Tibial nerve (tissue), 4 donors: ENCODE results near the gene WDR82. TPM values are rescaled to one million over a fixed set of nuclear protein-coding genes. Genes with fewer than 3 reads are reported as not detected.

Experiments
- DNase-seq, 2 donors: peaks; one replicate each; pipeline ENCODE4 v3.0.0-alpha.2; 2019; ENCODE audit warnings: low spot score in 2 of 2
- H3K27ac ChIP-seq, 4 donors: fragments of 200-600 bp; sonication (generic) in 3 of 4; one replicate each; pipeline ENCODE4 v1.5.1; 2017 to 2019; ENCODE audit warnings: mild to moderate bottlenecking in 1 of 4
- H3K27me3 ChIP-seq, 2 donors: fragments of 200-600 bp; sonication (generic) in 1 of 2; one replicate each; pipeline versions ENCODE4 v1.5.1 to v1.6.0; 2017 to 2019
- H3K36me3 ChIP-seq, 3 donors: fragments of 200-600 bp; sonication (generic); one replicate each; pipeline ENCODE4 v1.5.1; 2018 to 2019
- H3K4me1 ChIP-seq, 4 donors: fragments of 200-600 bp; sonication (generic) in 3 of 4; one replicate each; pipeline ENCODE4 v1.5.1; 2017 to 2019
- H3K4me3 ChIP-seq, 4 donors: fragments of 200-600 bp; sonication (generic) in 3 of 4; one replicate each; pipeline ENCODE4 v1.5.1; 2017 to 2019; ENCODE audit warnings: mild to moderate bottlenecking in 1 of 4, moderate library complexity in 1 of 4
- H3K9me3 ChIP-seq, 4 donors: fragments of 200-600 bp; sonication (generic) in 3 of 4; one replicate each; pipeline ENCODE4 v1.5.1; 2017 to 2019
- CTCF ChIP-seq, 5 experiments: fragments of 200-600 bp in 3 of 5; fragments of 450-650 bp in 2 of 5; sonication (generic) in 3 of 5; IDR thresholded peaks; one replicate each; pipeline ENCODE4 v1.5.1; 2016 to 2019; ENCODE audit warnings: antibody characterized with exemption in 5 of 5, mild to moderate bottlenecking in 3 of 5, moderate library complexity in 2 of 5
- EP300 ChIP-seq, 2 donors: sonication (generic); formaldehyde crosslinking; IDR thresholded peaks; one replicate each; pipeline ENCODE4 v1.6.1; 2017; ENCODE audit warnings: antibody characterized with exemption in 2 of 2, mild to moderate bottlenecking in 1 of 2
- POLR2A ChIP-seq, 2 donors: fragments of 450-650 bp; IDR thresholded peaks; one replicate each; pipeline ENCODE4 v1.6.1; 2017; ENCODE audit warnings: antibody characterized with exemption in 2 of 2, mild to moderate bottlenecking in 2 of 2, moderate library complexity in 2 of 2
- WGBS, 2 donors: methylation state at CpG; one replicate each; pipeline ENCODE4 v1.1.5; 2018; 5-methylcytosine and 5-hydroxymethylcytosine counted together
- total RNA-seq, 4 donors: library from RNA; depleted of rRNA; stranded (reverse); fragments of >200 nt; gene quantifications; one replicate each; pipeline ENCODE4 v1.1.0, GENCODE V29; 2016

WDR82 gene
- total RNA-seq, 4 donors from 2014 or later = 42.1 to 52.9 (median 48.6) TPM

GRCh38 chr3:52291508-52292181 is 13.2 kb upstream of the WDR82 start:
- no peaks in the 10 kb centered on the region for H3K9me3 ChIP-seq
- peak in 3 of 5 experiments; percentile 8 to 37 (median 20) for TF ChIP-seq CTCF (IDR thresholded peaks at IDR 0.05)
- no peak for TF ChIP-seq EP300 (IDR thresholded peaks at IDR 0.05)
- TF ChIP-seq POLR2A (IDR thresholded peaks at IDR 0.05) = no peak
- peaks cover 0 to 59% (median 11%) of the 10 kb centered on the region in 3 donors for H3K36me3 ChIP-seq
- WGBS, 2 donors = 76 to 81% methylated on average over 7 of the region's 7 CpGs
- DNase-seq = no peak
- H3K4me1 ChIP-seq = peaks cover 0 to 21% (median 10%) of the 10 kb centered on the region in 4 donors
- no peaks in the 10 kb centered on the region for H3K27me3 ChIP-seq
- H3K27ac ChIP-seq = no peak overlapping the region
- H3K4me3 ChIP-seq = no peak overlapping the region

GRCh38 chr3:52290596-52291507 is 12.4 kb upstream of the WDR82 start:
- H3K4me1 ChIP-seq = peaks cover 0 to 26% (median 14%) of the 10 kb centered on the region in 4 donors
- H3K4me3 ChIP-seq = peak overlapping the region in 1 of 4 donors; percentile 12
- DNase-seq = no peak
- TF ChIP-seq POLR2A (IDR thresholded peaks at IDR 0.05) (no peak), CTCF (IDR thresholded peaks at IDR 0.05) (no peak), EP300 (IDR thresholded peaks at IDR 0.05) (no peak)
- peaks cover 0 to 54% (median 11%) of the 10 kb centered on the region in 3 donors for H3K36me3 ChIP-seq
- no peaks in the 10 kb centered on the region for H3K27me3 ChIP-seq
- H3K9me3 ChIP-seq = no peaks in the 10 kb centered on the region
- no peak overlapping the region for H3K27ac ChIP-seq
- 83 to 86% methylated on average over 17 to 19 of the region's 23 CpGs for WGBS, 2 donors

GRCh38 chr3:52289747-52290595 is 11.5 kb upstream of the WDR82 start:
- Histone ChIP-seq H3K36me3 (peaks cover 0 to 48% (median 11%) of the 10 kb centered on the region in 3 donors), H3K4me1 (peaks cover 0 to 26% (median 14%) of the 10 kb centered on the region in 4 donors), H3K27ac (peak overlapping the region in 1 of 4 donors; percentile 98), H3K4me3 (peak overlapping the region in 1 of 4 donors; percentile 12), H3K9me3 (no peaks in the 10 kb centered on the region), H3K27me3 (no peaks in the 10 kb centered on the region)
- WGBS, 2 donors = 78 to 81% methylated on average over 9 to 14 of the region's 15 CpGs
- TF ChIP-seq POLR2A (IDR thresholded peaks at IDR 0.05) = no peak
- no peak for TF ChIP-seq CTCF (IDR thresholded peaks at IDR 0.05)
- no peak for TF ChIP-seq EP300 (IDR thresholded peaks at IDR 0.05)
- no peak for DNase-seq

GRCh38 chr3:52289338-52289746 is 10.9 kb upstream of the WDR82 start:
- no peaks in the 10 kb centered on the region for H3K27me3 ChIP-seq
- no peak for DNase-seq
- no peak overlapping the region for H3K4me3 ChIP-seq
- H3K27ac ChIP-seq = peak overlapping the region in 1 of 4 donors; percentile 98
- 29 to 50% methylated on average over 1 of the region's 1 CpG for WGBS, 2 donors
- H3K9me3 ChIP-seq = no peaks in the 10 kb centered on the region
- peak in 1 of 2 donors; percentile 24 for TF ChIP-seq EP300 (IDR thresholded peaks at IDR 0.05)
- TF ChIP-seq POLR2A (IDR thresholded peaks at IDR 0.05) = no peak
- TF ChIP-seq CTCF (IDR thresholded peaks at IDR 0.05) = no peak
- peaks cover 0 to 47% (median 11%) of the 10 kb centered on the region in 3 donors for H3K36me3 ChIP-seq
- peaks cover 0 to 26% (median 14%) of the 10 kb centered on the region in 4 donors for H3K4me1 ChIP-seq
